B cell (primary cell): Measurements from ENCODE around the gene LIN37. TPM values are rescaled to one million over a fixed set of nuclear protein-coding genes. Genes with fewer than 3 reads are reported as not detected.

Experiments
- ATAC-seq: fragments of 200-7000 bp; cut with Tn5 transposase; one replicate; pipeline ENCODE4 v1.10.0; 2021; ENCODE audit warnings: low read depth, mild to moderate bottlenecking, moderate number of reproducible peaks, moderate library complexity
- CTCF ChIA-PET: fragments of 350-600 bp; sonication (Branson Sonifier 250); formaldehyde crosslinking; loops from one replicate; lab custom pipeline; 2021; ENCODE audit warnings: antibody characterized with exemption, inconsistent platforms; lab: Charles Lee
- POLR2A ChIA-PET: fragments of 350-600 bp; sonication (Branson Sonifier 250); formaldehyde crosslinking; loops from one replicate; lab custom pipeline; 2021; ENCODE audit warnings: antibody characterized with exemption; lab: Charles Lee
- DNase-seq: peaks from one replicate; pipeline ENCODE4 v3.0.0; 2013
- H2AFZ ChIP-seq: 2 replicates; pipeline ENCODE4 v1.6.1; 2012; ENCODE audit warnings: mild to moderate bottlenecking, low read depth, low read length; ENCODE audit not compliant: insufficient read depth, poor library complexity, severe bottlenecking
- H3K27ac ChIP-seq, 2 donors: 1 replicate in 1 of 2; 2 replicates in 1 of 2; pipeline ENCODE4 v1.5.1; 2012 to 2013; ENCODE audit warnings: low read length in 2 of 2, mild to moderate bottlenecking in 2 of 2, moderate library complexity in 1 of 2
- H3K27me3 ChIP-seq, 4 experiments: fragments of 200-600 bp in 1 of 4; sonication (generic) in 1 of 4; replicated peaks in 1 of 4; 1 replicate in 2 of 4; 2 replicates in 2 of 4; pipeline versions ENCODE4 v1.6.1 to v1.7.0; 2013 to 2016; ENCODE audit warnings: low read length in 3 of 4, mild to moderate bottlenecking in 2 of 4, mixed read lengths in 1 of 4, moderate library complexity in 1 of 4; ENCODE audit not compliant: insufficient read depth in 4 of 4, control insufficient read depth in 3 of 4; ENCODE audit errors: control extremely low read depth in 1 of 4
- H3K36me3 ChIP-seq, 2 experiments: replicated peaks in 1 of 2; 1 replicate in 1 of 2; 2 replicates in 1 of 2; pipeline versions ENCODE4 v1.6.1 to v1.7.1; 2013; ENCODE audit warnings: low read length in 1 of 2; ENCODE audit not compliant: insufficient read depth in 2 of 2, control insufficient read depth in 1 of 2; ENCODE audit errors: control extremely low read depth in 1 of 2, extremely low read depth in 1 of 2
- H3K4me1 ChIP-seq, 2 donors: fragments of 200-600 bp in 1 of 2; sonication (generic) in 1 of 2; 1 replicate in 1 of 2; 2 replicates in 1 of 2; pipeline versions ENCODE4 v1.5.1 to v1.6.1; 2013 to 2017; ENCODE audit warnings: low read length in 2 of 2; ENCODE audit not compliant: control insufficient read depth in 2 of 2, insufficient read depth in 2 of 2
- H3K4me2 ChIP-seq: replicated peaks from 2 replicates; pipeline ENCODE3; 2012; ENCODE audit warnings: mild to moderate bottlenecking, low read depth, low read length; ENCODE audit not compliant: poor library complexity, severe bottlenecking
- H3K4me3 ChIP-seq, 5 experiments: fragments of 200-600 bp in 1 of 5; sonication (generic) in 1 of 5; 1 replicate in 3 of 5; 2 replicates in 2 of 5; pipeline versions ENCODE4 v1.5.1 to v1.7.0; 2011 to 2016; ENCODE audit warnings: low read length in 4 of 5, mild to moderate bottlenecking in 4 of 5, low read depth in 2 of 5, control low read depth in 1 of 5, moderate library complexity in 1 of 5; ENCODE audit not compliant: insufficient read depth in 1 of 5; ENCODE audit errors: control extremely low read depth in 1 of 5, extremely low read depth in 1 of 5
- H3K79me2 ChIP-seq: fragments of 200-600 bp; sonication (generic); one replicate; pipeline ENCODE4 v1.6.0; 2016; ENCODE audit warnings: low read length; ENCODE audit not compliant: control insufficient read depth, insufficient read depth
- H3K9ac ChIP-seq: fragments of 200-600 bp; sonication (generic); 2 replicates; pipeline ENCODE4 v1.6.1; 2017; ENCODE audit warnings: mild to moderate bottlenecking, low read length, moderate library complexity
- H3K9me3 ChIP-seq, 3 donors: one replicate each; pipeline versions ENCODE4 v1.6.1 to v1.7.1; 2013; ENCODE audit warnings: low read length in 2 of 3; ENCODE audit not compliant: control insufficient read depth in 2 of 3, insufficient read depth in 1 of 3; ENCODE audit errors: control extremely low read depth in 1 of 3
- H4K20me1 ChIP-seq: 2 replicates; pipeline ENCODE4 v1.6.0; 2012; ENCODE audit warnings: mild to moderate bottlenecking, low read length; ENCODE audit not compliant: insufficient read depth, control insufficient read depth, poor library complexity, severe bottlenecking
- H3K27ac Mint-ChIP-seq: one replicate; pipeline ENCODE4 v1.8.0; 2021; ENCODE audit warnings: mixed read lengths
- H3K27me3 Mint-ChIP-seq: one replicate; pipeline ENCODE4 v1.8.0; 2021; ENCODE audit warnings: mixed read lengths
- H3K4me1 Mint-ChIP-seq: one replicate; pipeline ENCODE4 v1.8.0; 2021; ENCODE audit warnings: mixed read lengths
- H3K4me3 Mint-ChIP-seq: one replicate; pipeline ENCODE4 v1.8.0; 2021; ENCODE audit warnings: mixed read lengths
- H3K9me3 Mint-ChIP-seq: one replicate; pipeline ENCODE4 v1.8.0; 2022; ENCODE audit warnings: mixed read lengths; ENCODE audit not compliant: insufficient read depth
- CTCF ChIP-seq: fragments of 200-600 bp; IDR thresholded peaks from one replicate; pipeline ENCODE4 v1.8.0; 2022; ENCODE audit warnings: antibody characterized with exemption, mild to moderate bottlenecking
- EZH2 ChIP-seq: IDR thresholded peaks from 2 replicates; pipeline ENCODE4 v1.6.1; 2012; ENCODE audit warnings: borderline replicate concordance, low read depth, mild to moderate bottlenecking, moderate library complexity, low read length; ENCODE audit not compliant: insufficient read depth, poor library complexity, severe bottlenecking
- WGBS: methylation state at CpG from one replicate; pipeline ENCODE4 v1.1.5; 2013; ENCODE audit warnings: missing lambda C conversion rate; ENCODE audit not compliant: insufficient coverage; 5-methylcytosine and 5-hydroxymethylcytosine counted together
- intact Hi-C: fragments of 100-400 bp; cut with micrococcal nuclease; formaldehyde crosslinking; loops from one replicate; pipeline ENCODE4 v1.10.0; 2022
- polyA plus RNA-seq: library from polyadenylated mRNA; depleted of rRNA; stranded (reverse); fragments of >200 nt; gene quantifications from 2 replicates; pipeline ENCODE4 v1.2.3, GENCODE V29; 2012
- total RNA-seq, 2 donors: library from RNA; stranded (reverse); fragments of 120-200 nt in 1 of 2; gene quantifications; 1 replicate in 1 of 2; 2 replicates in 1 of 2; pipeline versions ENCODE4 v1.2.3 to v1.2.4, GENCODE V29; 2013 to 2022

LIN37 gene
- total and polyA plus RNA-seq, 2 donors (not counting 1 experiment from before 2014, with no cell fraction given): 22.3 to 64.1 TPM

GRCh38 chr19:35745328-35746086, 2.9 kb upstream of the LIN37 start, which contains the start of the genes PSENEN and U2AF1L4:
Gene PSENEN, plus strand, starts transcription at chr19:35745651. Its CDS starts 280 bp downstream, at chr19:35745931.
Gene U2AF1L4, minus strand, starts transcription at chr19:35745418. Its CDS starts 27 bp downstream, at chr19:35745391.
- DNase-seq: peak; percentile 99
- Histone ChIP-seq H3K9ac (peak within 1 kb of the TSS; percentile 93), H4K20me1 (no peaks in the 10 kb centered on the region), H3K4me3 (peak within 1 kb of the TSS; percentile 66 to 93 (median 91)), H3K27ac (peak within 1 kb of the TSS; percentile 98), H3K4me1 (peaks cover 38 to 63% of the 10 kb centered on the region in 2 donors), H3K36me3 (no peaks in the 10 kb centered on the region), H3K9me3 (no peaks in the 10 kb centered on the region), H3K27me3 (no peaks in the 10 kb centered on the region), H3K79me2 (peaks cover 70% of the 10 kb centered on the region), H2AFZ (peak within 1 kb of the TSS; percentile 77), H3K4me2 (peak within 1 kb of the TSS; percentile 87)
- POLR2A ChIA-PET: interaction anchor here (0.5 to 2.3 kb wide), 10 partner anchors 11 to 535 kb away, joined by 3 to 17 read pairs (median 4); partner anchors contain the start of genes COX6B1, HSPB6 and KMT2B
- Mint-ChIP-seq H3K4me3 (peak within 1 kb of the TSS; percentile 94), H3K27me3 (no peaks in the 10 kb centered on the region), H3K4me1 (peaks cover 63% of the 10 kb centered on the region), H3K27ac (peak within 1 kb of the TSS; percentile 98), H3K9me3 (no peaks in the 10 kb centered on the region)
- WGBS: 2% methylated on average over 29 of the region's 40 CpGs
- TF ChIP-seq CTCF: no peak
- TF ChIP-seq EZH2: no peak
- intact Hi-C loops: loop anchor here (1.0 to 10.0 kb wide), 5 partner anchors 28 to 469 kb away; partner anchors contain the start of genes ALKBH6, ARHGAP33, HCST and ZNF146
- peak; percentile 44 for ATAC-seq
- CTCF ChIA-PET: interaction anchor here (0.6 to 2.3 kb wide), 3 partner anchors 43 to 158 kb away, joined by 3 to 4 read pairs (median 4); no protein-coding TSS in a partner anchor
